ENCODE measurements around the gene POR.
"Not testable (repeated sequence)": the region's sequence is repeated elsewhere in the genome, so short reads cannot be mapped to it uniquely, and the experiment has no call there.

Gene POR

DNA sequence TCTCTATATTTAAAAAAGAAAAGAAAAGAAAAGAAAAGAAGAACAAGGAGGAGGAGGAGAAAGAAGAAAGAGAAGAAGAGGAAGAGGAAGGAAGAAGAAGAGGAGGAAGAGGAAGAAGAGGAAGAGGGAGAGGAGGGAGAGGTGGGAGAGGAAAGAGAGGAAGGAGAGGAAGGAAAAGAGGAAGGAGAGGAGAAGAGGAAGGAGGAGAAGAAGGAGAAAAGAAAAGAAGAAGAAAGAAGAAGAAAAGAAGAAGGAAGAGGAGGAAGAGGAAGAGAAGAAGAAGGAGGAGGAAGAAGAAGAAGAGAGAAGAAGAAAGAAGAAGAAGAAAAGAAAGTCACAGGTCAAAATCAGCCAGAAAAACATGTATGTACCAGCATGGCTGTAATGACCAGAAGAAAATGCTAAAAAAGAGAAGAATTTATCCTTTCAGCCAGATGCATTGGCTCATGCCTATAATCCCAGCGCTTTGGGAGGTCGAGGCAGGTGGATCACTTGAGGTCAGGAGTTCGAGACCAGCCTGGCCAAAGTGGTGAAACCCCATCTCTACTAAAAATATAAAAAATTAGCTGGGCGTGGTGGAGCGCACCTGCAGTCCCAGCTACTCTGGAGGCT lies 5.3 kb upstream of the POR start:
- no peak for DNase-seq (ENCODE audit: low read depth)
- no peak overlapping the region for H3K4me3 ChIP-seq (ENCODE audit: control insufficient read depth, low read depth, low read length)
- no peak for TF ChIP-seq CTCF (conservative IDR thresholded peaks at IDR 0.05; ENCODE audit: control insufficient read depth, insufficient read depth, low read depth, low read length)

DNA sequence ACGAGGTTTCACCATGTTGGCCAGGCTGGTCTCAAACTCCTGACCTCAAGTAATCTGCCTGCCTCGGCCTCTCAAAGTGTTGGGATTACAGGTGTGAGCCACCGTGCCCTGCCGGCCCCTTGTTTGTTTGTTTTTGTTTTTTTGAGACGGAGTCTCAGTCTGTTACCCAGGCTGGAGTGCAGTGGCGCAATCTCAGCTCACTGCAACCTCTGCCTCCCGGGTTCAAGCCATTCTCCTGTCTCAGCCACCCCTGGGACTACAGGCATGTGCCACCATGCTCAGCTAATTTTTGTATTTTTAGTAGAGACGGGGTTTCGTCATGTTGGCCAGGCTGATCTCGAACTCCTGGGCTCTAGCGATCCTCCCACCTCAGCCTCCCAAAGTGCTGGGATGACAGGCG lies 3.8 kb upstream of the POR start:
- DNase-seq (ENCODE audit: low read depth): not testable (repeated sequence)

GRCh38 chr7:75913437-75913836 lies 1.5 kb upstream of the POR start:
- no peak overlapping the region for H3K4me3 ChIP-seq (ENCODE audit: control insufficient read depth, low read depth, low read length)
- no peak for TF ChIP-seq CTCF (conservative IDR thresholded peaks at IDR 0.05; ENCODE audit: control insufficient read depth, insufficient read depth, low read depth, low read length)
- no peak for DNase-seq (ENCODE audit: low read depth)

More for the DNA sequence above, 3.8 kb upstream of the POR start:
- not testable (repeated sequence) for H3K4me3 ChIP-seq (ENCODE audit: control insufficient read depth, low read depth, low read length)

DNA sequence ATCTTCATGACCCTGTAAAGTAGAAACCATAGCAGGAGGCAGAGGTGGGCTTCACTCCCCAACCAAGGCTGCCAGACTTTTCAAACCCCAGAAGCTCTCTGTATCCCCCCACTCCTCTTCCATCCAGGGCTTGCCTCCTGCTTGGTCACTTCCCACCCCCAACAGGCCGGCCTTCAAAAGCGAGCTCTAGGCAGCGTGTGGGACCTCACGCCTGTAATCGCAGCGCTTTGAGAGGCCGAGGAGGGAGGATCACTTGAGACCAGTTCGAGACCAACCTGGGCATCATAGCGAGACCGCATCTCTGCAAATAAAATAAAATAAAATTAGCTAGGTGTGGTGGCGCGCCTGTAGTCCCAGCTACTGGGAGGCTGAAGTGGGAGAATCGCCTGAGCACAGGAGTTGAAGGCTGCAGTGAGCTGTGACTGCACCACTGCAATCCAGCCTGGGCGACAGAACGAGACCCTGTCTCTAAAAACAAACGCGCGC lies 743 bp upstream of the POR start:
- no peak for DNase-seq (ENCODE audit: low read depth)
- TF ChIP-seq CTCF (conservative IDR thresholded peaks at IDR 0.05; ENCODE audit: control insufficient read depth, insufficient read depth, low read depth, low read length): no peak
- peak overlapping the region; percentile 76 for H3K4me3 ChIP-seq (ENCODE audit: control insufficient read depth, low read depth, low read length)

GRCh38 chr7:75915416-75916156 lies 631 bp downstream of the POR start:
- TF ChIP-seq CTCF (conservative IDR thresholded peaks at IDR 0.05; ENCODE audit: control insufficient read depth, insufficient read depth, low read depth, low read length): no peak
- DNase-seq (ENCODE audit: low read depth): peak; percentile 52

GRCh38 chr7:75916259-75916658 lies 1.3 kb downstream of the POR start:
- DNase-seq (ENCODE audit: low read depth): no peak
- peak overlapping the region; percentile 92 for H3K4me3 ChIP-seq (ENCODE audit: control insufficient read depth, low read depth, low read length)
- no peak for TF ChIP-seq CTCF (conservative IDR thresholded peaks at IDR 0.05; ENCODE audit: control insufficient read depth, insufficient read depth, low read depth, low read length)

More at GRCh38 chr7:75915416-75916156, 631 bp downstream of the POR start:
- peak overlapping the region; percentile 92 for H3K4me3 ChIP-seq (ENCODE audit: control insufficient read depth, low read depth, low read length)

Data from fibroblast of mammary gland (primary cell).